ENCODE data around the gene JAK2.

The JAK2 gene

GRCh38 chr9:4973246-4973645, 11.8 kb upstream of the JAK2 start:
- Histone ChIP-seq H3K4me3 (no peak overlapping the region), H4K20me1 (no peaks in the 10 kb centered on the region), H3K27ac (no peak overlapping the region), H3K4me2 (no peak overlapping the region), H3K9me3 (replicated peaks in 1 of 11) (no peaks in the 10 kb centered on the region), H3K4me1 (peaks cover 0 to 12% (median 3%) of the 10 kb centered on the region in 10 experiments; a peak in 9 of 20 replicates), H3K9ac (no peak overlapping the region), H3K36me3 (no peaks in the 10 kb centered on the region), H3K27me3 (no peaks in the 10 kb centered on the region)
- TF ChIP-seq Cebpa-rat (IDR thresholded peaks at IDR 0.05) = no peak

GRCh38 chr9:4973902-4974301, 11.2 kb upstream of the JAK2 start:
- Histone ChIP-seq H3K4me2 (no peak overlapping the region), H3K27ac (no peak overlapping the region), H3K4me1 (peaks cover 0 to 14% (median 3%) of the 10 kb centered on the region in 10 experiments; a peak in 9 of 20 replicates), H3K27me3 (no peaks in the 10 kb centered on the region), H3K36me3 (no peaks in the 10 kb centered on the region), H3K9me3 (replicated peaks in 1 of 11) (no peaks in the 10 kb centered on the region), H3K4me3 (no peak overlapping the region), H3K9ac (no peak overlapping the region), H4K20me1 (no peaks in the 10 kb centered on the region)
- no peak for TF ChIP-seq Cebpa-rat (IDR thresholded peaks at IDR 0.05)

- Histone ChIP-seq H3K27me3 (no peaks in the 10 kb centered on the region), H3K9me3 (replicated peaks in 1 of 11) (no peaks in the 10 kb centered on the region), H3K4me1 (peaks cover 12 to 55% (median 21%) of the 10 kb centered on the region in 10 experiments), H3K4me3 (no peak overlapping the region), H3K4me2 (peak overlapping the region in 3 of 11 experiments; percentile 64 to 94 (median 71); a peak in 6 of 22 replicates), H3K36me3 (no peaks in the 10 kb centered on the region), H3K9ac (no peak overlapping the region), H4K20me1 (no peaks in the 10 kb centered on the region), H3K27ac (peak overlapping the region in 2 of 11 experiments; percentile 42 to 52; a peak in 1 of 22 replicates)
- no peak for TF ChIP-seq Cebpa-rat (IDR thresholded peaks at IDR 0.05)
Observed at GRCh38 chr9:4979239-4979638, 5.8 kb upstream of the JAK2 start.

- H3K4me1 ChIP-seq = peaks cover 14 to 55% (median 22%) of the 10 kb centered on the region in 10 experiments
- H3K27ac ChIP-seq = peak overlapping the region in 3 of 11 experiments; percentile 19 to 52 (median 42); a peak in 5 of 22 replicates
- no peaks in the 10 kb centered on the region for H3K9me3 ChIP-seq (replicated peaks in 1 of 11)
- no peak overlapping the region for H3K4me3 ChIP-seq
- H4K20me1 ChIP-seq = no peaks in the 10 kb centered on the region
- H3K27me3 ChIP-seq = no peaks in the 10 kb centered on the region
- H3K9ac ChIP-seq = no peak overlapping the region
- H3K36me3 ChIP-seq = no peaks in the 10 kb centered on the region
- H3K4me2 ChIP-seq = peak overlapping the region in 3 of 11 experiments; percentile 64 to 94 (median 71); a peak in 6 of 22 replicates
- TF ChIP-seq Cebpa-rat (IDR thresholded peaks at IDR 0.05) = no peak
Observed at GRCh38 chr9:4980086-4980727, 4.9 kb upstream of the JAK2 start.

GRCh38 chr9:4982721-4983482, 2.2 kb upstream of the JAK2 start:
- TF ChIP-seq Cebpa-rat (IDR thresholded peaks at IDR 0.05) = no peak; a peak in 2 of 22 replicates
- peak overlapping the region in 4 of 10 experiments; percentile 80 to 92 (median 84); a peak in 5 of 20 replicates for H3K4me3 ChIP-seq
- H3K9me3 ChIP-seq (replicated peaks in 1 of 11) = no peaks in the 10 kb centered on the region
- no peaks in the 10 kb centered on the region for H3K27me3 ChIP-seq
- H3K4me1 ChIP-seq = peaks cover 28 to 69% (median 40%) of the 10 kb centered on the region in 10 experiments
- H3K36me3 ChIP-seq = peaks cover 0 to 8% (median 0%) of the 10 kb centered on the region in 11 experiments; a peak in 2 of 22 replicates
- peaks cover 0 to 17% (median 12%) of the 10 kb centered on the region in 11 experiments; a peak in 13 of 22 replicates for H4K20me1 ChIP-seq
- peak overlapping the region; percentile 77 to 95 (median 93); a peak in 21 of 22 replicates for H3K4me2 ChIP-seq
- H3K9ac ChIP-seq = peak overlapping the region in 5 of 11 experiments; percentile 90 to 97 (median 92); a peak in 5 of 22 replicates
- peak overlapping the region in 6 of 11 experiments; percentile 90 to 98 (median 94); a peak in 11 of 22 replicates for H3K27ac ChIP-seq

GRCh38 chr9:4983601-4984165, 1.4 kb upstream of the JAK2 start:
- Histone ChIP-seq H3K27ac (peak overlapping the region; percentile 86 to 98 (median 94)), H4K20me1 (peaks cover 0 to 25% (median 20%) of the 10 kb centered on the region in 11 experiments; a peak in 13 of 22 replicates), H3K4me2 (peak overlapping the region; percentile 77 to 95 (median 93)), H3K9me3 (replicated peaks in 1 of 11) (no peaks in the 10 kb centered on the region), H3K4me3 (peak overlapping the region; percentile 70 to 92 (median 80)), H3K27me3 (no peaks in the 10 kb centered on the region), H3K9ac (peak overlapping the region; percentile 87 to 97 (median 93)), H3K4me1 (peaks cover 28 to 77% (median 45%) of the 10 kb centered on the region in 10 experiments), H3K36me3 (peaks cover 0 to 14% (median 0%) of the 10 kb centered on the region in 11 experiments; a peak in 5 of 22 replicates)
- TF ChIP-seq Cebpa-rat (IDR thresholded peaks at IDR 0.05) = no peak

- Histone ChIP-seq H3K27ac (peak overlapping the region; percentile 86 to 98 (median 94)), H3K9ac (peak overlapping the region; percentile 87 to 97 (median 93)), H4K20me1 (peaks cover 0 to 30% (median 24%) of the 10 kb centered on the region in 11 experiments; a peak in 13 of 22 replicates), H3K27me3 (no peaks in the 10 kb centered on the region), H3K4me3 (peak overlapping the region; percentile 70 to 92 (median 80)), H3K9me3 (replicated peaks in 1 of 11) (no peaks in the 10 kb centered on the region), H3K36me3 (peaks cover 0 to 19% (median 2%) of the 10 kb centered on the region in 11 experiments; a peak in 8 of 22 replicates), H3K4me2 (peak overlapping the region; percentile 77 to 95 (median 93)), H3K4me1 (peaks cover 28 to 77% (median 45%) of the 10 kb centered on the region in 10 experiments)
- no peak for TF ChIP-seq Cebpa-rat (IDR thresholded peaks at IDR 0.05)
Observed at GRCh38 chr9:4984171-4984620, 876 bp upstream of the JAK2 start.

- no peak for TF ChIP-seq Cebpa-rat (IDR thresholded peaks at IDR 0.05)
- Histone ChIP-seq H3K4me1 (peaks cover 28 to 70% (median 45%) of the 10 kb centered on the region in 10 experiments), H4K20me1 (peaks cover 0 to 44% (median 30%) of the 10 kb centered on the region in 11 experiments; a peak in 13 of 22 replicates), H3K9ac (peak overlapping the region; percentile 87 to 97 (median 93)), H3K27me3 (no peaks in the 10 kb centered on the region), H3K36me3 (peaks cover 0 to 33% (median 7%) of the 10 kb centered on the region in 11 experiments; a peak in 9 of 22 replicates), H3K9me3 (replicated peaks in 1 of 11) (peaks cover 0 to 7% (median 0%) of the 10 kb centered on the region in 11 experiments; a peak in 3 of 22 replicates), H3K4me2 (peak overlapping the region; percentile 77 to 96 (median 94)), H3K4me3 (peak overlapping the region; percentile 70 to 92 (median 80)), H3K27ac (peak overlapping the region; percentile 86 to 98 (median 94))
Observed at GRCh38 chr9:4985386-4986266, 554 bp downstream of the JAK2 start.

Data from BLaER1 treated with 17β-estradiol and CSF1 and Interleukin-3, amounts not matched to agents 10 nM and 100 nM (cell line).